GM18868 (cell line): ENCODE results near the gene CARS1.
"Not testable (repeated sequence)": the region's sequence is repeated elsewhere in the genome, so short reads cannot be mapped to it uniquely, and the experiment has no call there.

Source experiments
- ATAC-seq: cut with Tn5 transposase; IDR thresholded peaks from one replicate; pipeline ENCODE4 v1.9.1; 2021; ENCODE audit warnings: mild to moderate bottlenecking, moderate library complexity; ENCODE audit not compliant: unreplicated experiment

Gene CARS1

GRCh38 chr11:3090096-3090901, 33.1 kb upstream of the CARS1 start:
- no peak for ATAC-seq

- no peak for ATAC-seq
Observed at GRCh38 chr11:3089236-3090061, 32.2 kb upstream of the CARS1 start.

GRCh38 chr11:3088806-3089205, 31.6 kb upstream of the CARS1 start:
- ATAC-seq = no peak

GRCh38 chr11:3087821-3088800, 30.9 kb upstream of the CARS1 start:
- no peak for ATAC-seq

DNA sequence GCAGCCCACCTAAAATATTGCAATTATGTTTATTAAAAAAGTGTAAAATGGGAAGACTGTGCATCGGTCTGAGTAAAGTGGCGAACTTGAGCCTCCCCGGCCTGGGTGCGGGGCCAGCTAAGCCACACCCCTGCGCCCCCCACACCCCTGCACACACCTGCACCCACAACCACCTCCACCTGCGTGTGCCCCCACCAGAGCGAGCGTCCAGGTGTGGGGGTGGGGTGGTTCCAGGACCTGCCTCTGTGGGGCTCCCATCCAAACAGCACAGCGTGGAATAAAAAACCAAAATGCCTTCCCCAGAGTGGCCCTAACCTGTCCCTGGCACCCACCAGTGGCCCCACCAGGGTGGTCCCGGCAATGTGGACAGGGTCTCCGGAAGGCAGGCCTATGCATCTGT, 30.1 kb upstream of the CARS1 start:
- ATAC-seq = no peak

- no peak for ATAC-seq
Observed at GRCh38 chr11:3086671-3087150, 29.5 kb upstream of the CARS1 start.

DNA sequence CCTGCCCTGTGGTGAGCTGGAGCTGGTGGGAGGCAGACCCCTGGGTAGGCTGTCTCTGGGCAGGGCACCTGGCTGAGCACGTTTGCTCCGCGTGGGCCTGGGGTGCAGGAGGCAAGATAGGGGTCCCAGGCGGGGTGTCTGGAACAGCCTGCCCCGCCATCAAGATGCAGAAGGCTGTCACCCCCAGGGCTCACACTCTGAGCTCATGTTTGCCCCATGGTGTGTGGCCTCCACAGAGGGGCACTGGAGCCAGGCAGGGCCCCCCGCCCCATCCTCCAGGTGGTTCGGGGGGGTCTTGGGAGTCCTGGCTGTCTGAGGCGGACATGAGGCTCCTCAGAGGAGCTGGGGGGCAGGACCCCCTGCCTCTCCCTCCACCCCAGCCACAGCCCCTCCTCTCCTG, 28.9 kb upstream of the CARS1 start:
- ATAC-seq = no peak

DNA sequence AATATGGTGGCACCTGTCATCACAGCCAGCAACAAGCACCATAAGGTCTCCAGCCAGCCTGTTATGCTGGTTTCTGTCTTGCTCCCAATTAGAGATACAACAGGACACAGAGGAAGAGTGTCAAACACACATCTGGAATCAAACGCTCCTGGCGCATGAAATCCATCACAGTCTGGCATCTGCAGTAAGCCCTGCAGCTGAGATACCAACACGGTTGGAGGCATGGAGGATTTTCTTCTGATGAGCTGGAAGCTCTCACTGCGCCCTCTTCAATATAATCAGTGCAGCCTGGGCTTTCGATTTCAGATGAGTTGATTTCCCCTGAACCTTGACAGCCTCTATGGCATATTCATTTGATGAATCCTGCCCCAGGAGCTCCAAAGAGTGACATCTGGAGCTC, 27.8 kb upstream of the CARS1 start:
- no peak for ATAC-seq

GRCh38 chr11:3083321-3083720, 26.1 kb upstream of the CARS1 start:
- no peak for ATAC-seq

DNA sequence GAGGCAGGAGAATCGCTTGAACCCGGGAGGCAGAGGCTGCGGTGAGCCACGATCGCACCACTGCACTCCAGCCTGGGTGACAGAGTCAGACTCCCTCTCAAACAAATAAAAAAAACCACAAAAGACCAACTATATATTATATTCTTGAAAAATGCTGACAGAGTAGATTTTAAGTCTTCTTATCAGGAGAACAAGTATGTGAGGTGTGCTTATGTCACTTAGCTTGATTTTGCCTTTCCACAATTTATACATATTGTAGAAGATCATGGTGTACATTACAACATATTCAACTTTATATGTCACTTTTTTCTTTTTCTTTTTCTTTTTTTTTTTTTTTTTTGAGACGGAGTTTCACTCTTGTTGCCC, 24.1 kb upstream of the CARS1 start:
- no peak for ATAC-seq

DNA sequence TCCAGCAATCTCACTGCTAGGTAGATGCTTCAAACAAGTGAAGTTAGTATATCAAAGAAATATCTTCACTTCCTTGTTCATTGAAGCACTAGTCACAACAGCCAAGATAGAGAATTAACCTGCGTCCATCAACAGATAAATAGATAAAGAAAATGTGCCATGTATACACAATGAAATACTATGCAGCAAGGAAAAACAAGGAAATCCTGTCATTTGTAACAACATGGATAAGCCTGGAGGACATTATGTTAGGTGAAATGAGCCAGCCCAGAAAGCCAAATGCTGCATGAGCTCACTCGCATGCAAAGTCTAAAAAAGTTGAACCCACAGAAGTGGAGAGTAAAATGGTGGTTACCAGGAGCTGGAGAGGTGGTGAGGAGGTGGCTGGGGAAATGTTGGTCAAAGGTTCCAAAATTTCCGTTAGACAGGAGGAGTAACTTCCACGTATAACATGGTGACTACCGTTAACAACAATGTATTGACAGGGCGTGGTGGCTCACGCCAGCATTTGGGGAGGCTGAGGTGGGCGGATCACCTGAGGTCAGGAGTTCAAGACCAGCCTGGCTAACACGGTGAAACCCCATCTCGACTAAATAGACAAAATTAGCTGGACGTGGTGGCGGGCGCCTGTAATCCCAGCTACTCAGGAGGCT, 23.6 kb upstream of the CARS1 start:
- ATAC-seq = no peak

DNA sequence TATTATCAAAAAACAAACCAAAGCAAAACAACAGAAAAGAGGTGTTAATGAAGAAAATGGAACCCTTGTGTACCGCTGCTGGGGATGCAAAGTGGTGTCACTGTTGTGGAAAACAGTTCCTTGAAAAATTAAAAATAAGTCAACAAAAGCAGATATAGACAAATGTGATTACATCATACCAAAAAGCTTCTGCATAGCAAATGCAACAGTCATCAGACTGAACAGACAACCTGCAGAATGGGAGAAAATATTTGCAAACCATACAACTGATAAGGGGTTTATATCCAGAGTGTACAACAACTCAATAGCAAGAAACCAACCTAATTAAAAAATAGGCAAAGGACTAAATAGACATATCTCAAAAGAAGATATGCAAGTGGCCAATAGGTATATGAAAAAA, 22.9 kb upstream of the CARS1 start:
- ATAC-seq = no peak

DNA sequence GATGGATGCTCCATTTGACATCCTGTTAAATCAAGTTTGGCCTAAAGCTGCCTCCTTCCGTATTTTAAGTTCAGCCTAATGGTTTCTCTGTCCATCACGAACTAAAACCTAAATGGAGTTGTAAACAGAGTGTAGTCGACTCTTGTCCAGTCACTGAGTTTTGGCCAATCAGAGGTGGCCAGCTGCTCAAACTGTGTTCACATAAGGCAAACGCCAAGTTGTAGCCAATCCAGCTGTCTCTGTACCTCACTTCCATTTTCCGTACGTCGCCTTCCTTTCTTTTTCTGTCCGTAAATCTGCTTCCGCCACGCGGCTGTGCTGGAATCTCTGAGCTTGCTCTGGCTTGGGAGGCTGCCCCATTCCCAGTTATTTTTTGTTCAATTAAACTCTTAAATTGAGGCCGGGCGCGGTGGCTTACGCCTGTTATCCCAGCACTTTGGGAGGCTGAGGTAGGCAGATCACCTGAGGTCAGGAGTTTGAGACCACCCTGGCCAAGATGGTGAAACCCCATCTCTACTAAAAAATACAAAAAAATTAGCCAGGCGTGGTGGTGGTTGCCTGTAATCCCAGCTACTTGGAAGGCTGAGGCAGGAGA, 20.7 kb upstream of the CARS1 start:
- ATAC-seq = no peak

- ATAC-seq = no peak
Observed at GRCh38 chr11:3077189-3077836, 20.1 kb upstream of the CARS1 start.

GRCh38 chr11:3074912-3075589, 17.8 kb upstream of the CARS1 start:
- ATAC-seq = no peak

GRCh38 chr11:3073029-3073435, 15.8 kb upstream of the CARS1 start:
- no peak for ATAC-seq

GRCh38 chr11:3069425-3069824, 12.2 kb upstream of the CARS1 start:
- no peak for ATAC-seq

DNA sequence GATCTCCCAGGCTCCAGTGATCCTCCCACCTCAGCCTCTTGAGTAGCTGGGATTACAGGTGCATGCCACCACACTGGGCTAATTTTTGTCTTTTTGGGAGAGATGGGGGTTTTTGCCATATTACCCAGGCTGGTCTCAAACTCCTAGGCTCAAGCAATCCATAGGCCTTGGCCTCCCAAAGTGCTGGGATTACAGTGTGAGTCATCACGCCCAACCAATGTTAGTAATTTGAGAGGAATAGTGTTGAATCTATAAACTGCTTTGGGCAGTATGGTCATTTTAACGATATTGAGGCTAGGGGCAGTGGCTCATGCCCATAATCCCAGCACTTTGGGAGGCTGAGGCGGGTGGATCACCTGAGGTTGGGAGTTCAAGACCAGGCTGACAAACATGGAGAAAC, 9.1 kb upstream of the CARS1 start:
- not testable (repeated sequence) for ATAC-seq

GRCh38 chr11:3064709-3065108, 7.5 kb upstream of the CARS1 start:
- not testable (repeated sequence) for ATAC-seq
